Fibroblast of gingiva (primary cell): ENCODE results near the gene GRAMD1B.
A peak's percentile ranks its signal among the peaks of the same experiment; 100 is the strongest.
"Not testable (repeated sequence)": the region's sequence is repeated elsewhere in the genome, so short reads cannot be mapped to it uniquely, and the experiment has no call there.

ENCODE experiments used
- DNase-seq: peaks from one replicate; pipeline ENCODE4 v3.0.0-alpha.2; 2011; ENCODE audit warnings: low read depth

GRAMD1B gene

GRCh38 chr11:123641495-123641840, 211.4 kb downstream of the GRAMD1B start:
- DNase-seq, result no peak

- no peak for DNase-seq
These were observed 212.4 kb downstream of the GRAMD1B start for GRCh38 chr11:123642435-123642834.

DNA sequence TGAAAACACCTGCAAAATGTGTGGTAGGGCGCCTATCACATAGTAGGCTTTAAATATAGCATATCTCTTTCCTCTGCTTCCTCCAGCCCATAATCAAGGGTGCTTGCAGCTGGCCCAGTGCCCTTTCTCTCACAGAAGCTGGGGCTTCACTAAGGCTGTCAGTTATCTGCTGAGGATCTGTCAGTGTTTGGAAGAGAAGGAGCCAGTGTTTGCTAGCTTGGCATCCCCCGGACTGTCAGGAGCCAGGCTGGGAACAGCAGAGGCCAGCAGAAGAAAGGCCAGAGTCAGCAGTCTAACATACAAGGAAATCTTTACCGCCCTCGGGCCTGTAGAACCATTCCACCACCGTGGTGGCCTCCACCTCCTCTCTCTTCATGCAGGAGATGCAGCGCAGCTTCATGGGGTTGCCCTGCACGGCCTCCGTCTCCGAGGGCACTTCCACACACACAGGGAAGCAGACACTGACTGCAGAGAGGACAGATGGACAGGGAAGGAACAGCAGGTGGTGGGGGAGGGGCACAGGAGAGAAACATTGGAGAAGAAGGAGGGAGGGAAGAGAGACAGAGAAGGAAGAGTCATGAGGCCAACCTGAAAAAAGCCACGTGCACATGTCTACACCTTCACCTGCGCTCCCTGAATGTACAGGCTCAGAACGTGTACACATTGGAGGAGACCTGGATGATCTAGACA, 215.4 kb downstream of the GRAMD1B start:
- DNase-seq, result no peak

DNA sequence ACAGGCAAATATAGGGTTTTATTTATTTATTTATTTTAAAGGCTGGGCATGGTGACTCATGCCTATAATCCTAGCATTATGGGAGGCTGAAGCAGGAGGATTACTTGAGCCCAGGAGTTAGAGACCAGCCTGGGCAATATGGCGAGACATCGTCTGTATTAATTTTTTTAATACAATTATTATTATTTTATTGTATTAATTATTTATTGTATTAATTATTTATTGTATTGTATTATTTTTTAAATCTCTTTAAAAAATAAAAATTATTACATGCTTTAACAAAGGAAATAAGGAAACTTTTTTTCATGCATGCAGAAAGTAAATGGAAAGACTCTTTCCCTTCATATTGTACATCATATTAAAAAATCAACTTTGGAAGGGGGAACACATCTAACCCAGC, 220.8 kb downstream of the GRAMD1B start:
- DNase-seq, result no peak

DNA sequence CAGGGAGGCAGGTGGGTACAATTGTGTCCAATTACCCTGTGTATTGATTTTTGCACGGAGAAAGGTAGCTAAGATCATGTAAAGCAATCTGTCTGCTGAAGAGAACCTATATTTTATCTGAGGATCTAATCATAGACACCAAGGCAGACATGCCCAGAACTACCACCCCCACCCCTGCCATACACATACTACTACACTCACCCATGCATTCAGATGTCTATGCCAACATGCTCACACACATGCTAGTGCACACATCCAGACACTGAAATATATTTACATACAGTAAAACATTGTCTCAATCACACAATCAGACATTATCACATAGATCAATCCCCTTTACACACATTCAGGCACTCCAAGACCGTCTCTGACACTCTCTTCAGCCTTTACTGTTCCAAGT, 222.5 kb downstream of the GRAMD1B start:
- no peak for DNase-seq

DNA sequence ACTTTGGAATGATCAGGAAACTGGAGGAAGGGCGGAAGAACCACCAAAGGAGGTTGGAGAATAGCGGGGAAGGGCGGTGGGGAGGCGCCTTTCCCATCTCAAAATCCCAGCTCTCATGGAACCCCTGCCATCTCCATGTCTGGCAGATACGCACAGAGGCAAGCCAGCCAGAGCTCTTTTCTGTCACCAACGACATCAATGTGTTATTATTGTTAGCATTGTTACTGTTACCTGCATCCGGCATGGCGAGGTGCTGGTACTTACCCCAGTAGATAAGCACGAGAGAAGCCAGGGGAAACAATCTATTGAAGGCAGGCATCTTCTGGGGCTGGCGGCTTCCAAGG, 223.4 kb downstream of the GRAMD1B start:
- DNase-seq, result no peak

GRCh38 chr11:123653827-123654565, 223.9 kb downstream of the GRAMD1B start:
- DNase-seq, result peak; percentile 6

DNA sequence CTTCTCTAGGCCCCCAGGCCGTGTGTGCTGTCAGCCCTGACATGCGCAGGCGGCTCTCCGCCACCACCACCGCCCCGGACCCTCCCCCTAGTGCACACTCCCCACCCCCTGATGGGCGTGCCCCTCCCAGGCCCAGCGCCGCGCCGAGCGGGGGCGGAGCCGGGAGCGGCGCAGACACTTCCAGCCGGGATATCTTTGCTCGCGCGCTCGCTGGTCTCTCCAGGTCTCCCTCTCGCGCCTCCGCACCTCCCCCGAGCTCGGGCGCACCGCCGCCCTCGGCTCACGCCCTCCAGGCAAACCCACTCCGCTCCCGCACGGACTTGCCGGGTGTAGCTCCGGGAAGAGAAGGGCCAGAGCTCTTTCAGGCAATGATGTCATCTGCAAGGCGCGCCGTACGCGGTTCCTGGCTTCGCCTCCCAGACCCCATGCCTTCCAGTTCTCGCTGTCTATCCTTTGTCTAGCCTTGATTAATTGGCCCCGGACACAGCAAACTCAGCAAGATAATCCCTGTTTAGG, 224.6 kb downstream of the GRAMD1B start, which contains the start of gene SCN3B:
SCN3B (minus strand) TSS at position 59 of the 516 bp plus-strand sequence. CDS start 823 bp downstream, outside the sequence.
- DNase-seq, result peak; percentile 6

DNA sequence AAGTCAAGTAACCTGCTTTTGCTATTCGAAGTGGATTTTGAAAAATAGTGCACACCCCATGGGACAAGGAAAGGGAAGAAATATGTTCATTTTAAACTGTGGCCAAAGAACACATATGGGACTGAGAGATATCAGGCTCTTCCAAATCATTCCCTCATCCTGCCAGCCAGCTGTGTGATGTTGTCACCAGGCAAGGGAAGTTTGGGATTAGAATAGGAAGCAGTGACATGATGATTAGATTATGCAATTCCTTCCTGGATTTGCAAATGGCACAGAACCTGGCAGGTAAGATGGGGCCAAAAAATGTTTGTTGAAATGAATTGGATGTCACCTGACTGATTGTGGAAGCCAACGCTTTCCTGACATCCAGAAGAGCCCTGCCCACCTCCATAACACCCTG, 229.2 kb downstream of the GRAMD1B start:
- DNase-seq, result no peak

- DNase-seq, result not testable (repeated sequence)
These were observed 229.9 kb downstream of the GRAMD1B start for GRCh38 chr11:123659965-123660364.

- no peak for DNase-seq
These were observed 235.2 kb downstream of the GRAMD1B start for GRCh38 chr11:123665306-123665705.

- no peak for DNase-seq
These were observed 240.0 kb downstream of the GRAMD1B start for GRCh38 chr11:123670081-123670480.

DNA sequence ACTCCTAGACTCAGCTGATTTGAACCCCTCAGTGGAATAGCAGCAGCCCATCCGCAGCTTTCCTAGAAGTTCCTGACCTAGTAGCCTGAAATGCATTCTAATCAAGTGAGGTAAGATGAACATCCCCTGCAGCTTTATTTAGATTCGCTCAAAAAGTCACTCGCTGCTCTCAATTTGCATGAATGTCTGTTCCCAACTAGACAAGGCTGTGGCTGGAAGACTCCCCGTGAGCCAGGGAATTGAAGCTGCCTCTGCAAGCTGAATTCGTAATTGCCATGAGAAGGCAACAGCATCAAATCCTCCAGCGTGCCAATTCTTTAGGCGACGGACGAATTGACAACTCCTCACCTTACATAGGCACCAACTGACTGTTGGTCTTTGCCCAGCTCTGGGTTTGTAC, 241.5 kb downstream of the GRAMD1B start:
- no peak for DNase-seq

DNA sequence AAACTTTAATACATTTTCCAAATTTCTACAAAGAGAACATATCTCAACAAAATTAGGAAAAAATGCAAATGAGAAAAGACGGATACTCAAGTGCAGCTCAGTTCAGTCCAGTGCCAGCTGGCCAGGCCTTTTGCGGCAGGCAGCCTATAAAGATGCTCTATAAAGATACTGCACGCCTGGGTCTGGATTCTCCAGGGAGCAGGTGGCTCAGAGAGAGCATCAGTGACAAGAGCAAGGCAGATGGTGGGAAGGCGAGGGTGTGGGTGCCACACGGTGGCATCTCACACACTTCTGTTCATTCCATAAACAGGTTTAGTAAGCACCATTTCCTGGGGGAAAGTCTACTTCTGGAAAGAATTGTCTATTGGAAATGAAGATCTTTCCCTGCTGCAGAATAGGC, 242.5 kb downstream of the GRAMD1B start:
- no peak for DNase-seq

- DNase-seq, result no peak
These were observed 244.2 kb downstream of the GRAMD1B start for GRCh38 chr11:123674297-123674696.
